ENCODE measurements around the gene RDH5.

RDH5 gene

DNA sequence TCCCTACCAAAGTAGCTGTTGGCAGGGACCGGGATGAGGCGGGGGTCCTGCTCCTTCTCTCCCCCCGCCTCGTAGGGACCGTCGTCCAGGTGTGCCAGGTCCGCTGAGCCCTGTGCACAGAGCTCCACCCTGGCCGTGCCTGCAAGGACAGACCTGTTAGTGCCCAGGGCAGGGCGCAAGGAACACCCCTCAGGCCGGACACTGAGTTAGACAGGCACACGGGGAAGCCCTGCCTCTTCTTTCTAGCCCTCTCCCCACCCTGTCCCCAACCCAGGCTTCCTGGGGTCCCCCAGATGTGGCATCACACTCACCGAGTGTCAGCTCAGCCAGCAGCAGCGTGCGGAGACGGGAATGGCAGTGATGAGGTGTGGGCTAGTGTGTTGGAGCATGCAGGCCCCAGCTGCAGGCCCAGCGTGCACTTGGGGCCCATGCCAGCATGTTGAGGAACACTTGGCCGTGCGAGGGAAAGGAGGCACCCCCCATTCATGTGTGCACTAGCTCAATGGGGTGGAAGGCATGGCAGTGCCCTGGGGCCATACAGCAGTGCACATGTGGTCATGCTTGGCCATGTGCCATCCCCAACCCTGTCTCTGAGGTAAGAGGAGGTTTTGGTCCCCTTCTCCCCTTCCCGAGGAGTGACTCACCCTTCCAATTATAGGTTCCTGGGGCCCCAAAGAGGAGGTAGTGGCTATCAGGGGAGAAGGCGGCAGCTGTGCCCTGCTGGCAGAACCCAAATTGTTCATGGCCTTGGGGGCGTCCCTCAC, 19.8 kb upstream of the RDH5 start:
- DNase-seq (ENCODE audit: insufficient read length, low spot score) (no peak), FAIRE-seq (no peak)
- no peak for TF ChIP-seq TAF1 (IDR thresholded peaks at IDR 0.05; ENCODE audit: low read depth, low read length)
- no peak for TF ChIP-seq POLR2AphosphoS5 (IDR thresholded peaks at IDR 0.05; ENCODE audit: low read depth, low read length)
- no peak for TF ChIP-seq SPI1 (IDR thresholded peaks at IDR 0.05; ENCODE audit: low read depth, low read length)
- no peak for TF ChIP-seq POU2F2 (IDR thresholded peaks at IDR 0.05; ENCODE audit: low read depth, low read length)
- TF ChIP-seq POLR2A (IDR thresholded peaks at IDR 0.05; ENCODE audit: low read depth, low read length): no peak
- TF ChIP-seq PAX5 (IDR thresholded peaks at IDR 0.05; ENCODE audit: insufficient read depth, low read length, severe bottlenecking): no peak

DNA sequence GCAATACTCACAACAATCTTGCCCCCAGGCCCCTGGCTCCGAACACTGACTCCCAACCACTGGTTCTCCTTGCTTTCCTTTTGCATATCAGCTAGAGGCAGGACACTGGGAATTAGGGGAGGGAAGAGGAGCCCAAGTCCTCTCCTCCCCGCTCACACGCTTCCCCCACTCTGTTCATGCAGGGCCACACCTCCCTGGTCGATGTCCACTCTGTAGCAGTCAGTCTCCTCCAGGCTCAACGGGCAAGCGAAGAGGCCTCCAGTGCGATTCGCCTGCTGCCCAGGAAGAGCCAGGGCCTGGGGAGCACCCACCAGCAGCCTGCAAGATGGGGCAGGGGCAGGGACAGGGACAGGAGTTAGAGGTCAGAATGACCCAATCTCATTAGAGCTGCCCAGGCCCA, 17.3 kb upstream of the RDH5 start:
- FAIRE-seq (no peak), DNase-seq (ENCODE audit: insufficient read length, low spot score) (no peak)
- TF ChIP-seq POLR2A (IDR thresholded peaks at IDR 0.05; ENCODE audit: low read depth, low read length) (no peak), SPI1 (IDR thresholded peaks at IDR 0.05; ENCODE audit: low read depth, low read length) (no peak), POLR2AphosphoS5 (IDR thresholded peaks at IDR 0.05; ENCODE audit: low read depth, low read length) (no peak), PAX5 (IDR thresholded peaks at IDR 0.05; ENCODE audit: insufficient read depth, low read length, severe bottlenecking) (no peak), TAF1 (IDR thresholded peaks at IDR 0.05; ENCODE audit: low read depth, low read length) (no peak), POU2F2 (IDR thresholded peaks at IDR 0.05; ENCODE audit: low read depth, low read length) (no peak)

DNA sequence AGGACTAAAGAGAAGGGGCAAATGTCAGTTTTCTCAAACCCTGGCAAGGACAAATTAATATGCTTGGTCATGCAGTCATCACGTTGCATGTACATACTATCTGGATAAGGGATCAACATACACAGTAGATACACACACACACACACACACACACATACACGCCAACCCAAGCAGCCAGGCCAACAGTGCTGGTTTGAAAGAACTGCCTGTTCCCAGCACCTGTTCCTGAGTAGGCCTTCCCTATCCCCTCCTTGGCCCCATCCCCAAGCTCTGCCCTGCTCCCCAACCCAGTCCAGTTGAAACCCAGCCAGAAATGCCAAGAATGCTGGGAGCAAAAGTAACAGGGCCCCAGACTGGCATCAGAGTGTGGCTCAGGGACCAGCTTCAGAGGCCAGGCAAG, 16.9 kb upstream of the RDH5 start:
- FAIRE-seq: no peak
- TF ChIP-seq SPI1 (IDR thresholded peaks at IDR 0.05; ENCODE audit: low read depth, low read length) (no peak), PAX5 (IDR thresholded peaks at IDR 0.05; ENCODE audit: insufficient read depth, low read length, severe bottlenecking) (no peak), TAF1 (IDR thresholded peaks at IDR 0.05; ENCODE audit: low read depth, low read length) (no peak), POLR2A (IDR thresholded peaks at IDR 0.05; ENCODE audit: low read depth, low read length) (no peak), POU2F2 (IDR thresholded peaks at IDR 0.05; ENCODE audit: low read depth, low read length) (no peak), POLR2AphosphoS5 (IDR thresholded peaks at IDR 0.05; ENCODE audit: low read depth, low read length) (no peak)
- DNase-seq (ENCODE audit: insufficient read length, low spot score): no peak

DNA sequence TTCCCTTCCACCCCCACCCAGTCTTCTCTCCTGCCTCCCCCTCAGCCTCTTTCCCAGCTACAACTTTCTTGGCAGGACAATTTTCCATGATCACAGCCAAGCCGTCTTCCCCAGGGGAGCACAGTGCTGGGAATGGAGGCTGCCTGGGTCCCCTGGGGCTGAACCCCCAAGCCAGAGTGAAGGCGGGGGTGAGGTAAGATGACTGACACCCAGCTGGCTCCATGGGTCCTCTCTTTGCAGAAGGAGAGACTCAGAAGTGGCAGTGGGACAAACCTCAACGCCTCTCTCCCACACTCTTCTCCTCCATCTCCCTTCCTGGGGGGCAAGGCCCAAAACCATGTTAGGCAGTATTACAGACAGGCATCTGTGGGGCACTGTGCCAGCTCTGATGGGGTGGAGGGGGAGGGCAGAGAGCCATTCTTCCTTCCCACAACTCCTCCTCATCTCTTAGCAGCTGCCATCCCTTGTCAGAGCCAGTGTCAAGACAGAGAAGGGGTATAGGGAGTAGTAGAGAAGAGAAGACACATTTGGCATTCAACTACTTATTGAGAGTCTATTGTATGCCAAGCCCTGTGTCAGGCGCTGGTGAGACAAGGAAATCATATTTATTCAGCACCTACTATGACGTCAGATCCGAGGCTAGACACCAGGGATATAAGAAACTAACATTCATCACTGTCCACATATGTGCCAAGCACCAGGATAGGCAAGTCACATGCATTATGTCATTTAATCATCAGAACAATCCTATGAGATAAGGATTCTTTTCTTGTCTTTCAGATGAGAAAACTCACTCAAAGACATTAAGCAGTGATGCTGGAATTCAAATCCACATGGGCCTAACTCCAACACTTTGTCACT, 16.1 kb upstream of the RDH5 start:
- FAIRE-seq: no peak

DNA sequence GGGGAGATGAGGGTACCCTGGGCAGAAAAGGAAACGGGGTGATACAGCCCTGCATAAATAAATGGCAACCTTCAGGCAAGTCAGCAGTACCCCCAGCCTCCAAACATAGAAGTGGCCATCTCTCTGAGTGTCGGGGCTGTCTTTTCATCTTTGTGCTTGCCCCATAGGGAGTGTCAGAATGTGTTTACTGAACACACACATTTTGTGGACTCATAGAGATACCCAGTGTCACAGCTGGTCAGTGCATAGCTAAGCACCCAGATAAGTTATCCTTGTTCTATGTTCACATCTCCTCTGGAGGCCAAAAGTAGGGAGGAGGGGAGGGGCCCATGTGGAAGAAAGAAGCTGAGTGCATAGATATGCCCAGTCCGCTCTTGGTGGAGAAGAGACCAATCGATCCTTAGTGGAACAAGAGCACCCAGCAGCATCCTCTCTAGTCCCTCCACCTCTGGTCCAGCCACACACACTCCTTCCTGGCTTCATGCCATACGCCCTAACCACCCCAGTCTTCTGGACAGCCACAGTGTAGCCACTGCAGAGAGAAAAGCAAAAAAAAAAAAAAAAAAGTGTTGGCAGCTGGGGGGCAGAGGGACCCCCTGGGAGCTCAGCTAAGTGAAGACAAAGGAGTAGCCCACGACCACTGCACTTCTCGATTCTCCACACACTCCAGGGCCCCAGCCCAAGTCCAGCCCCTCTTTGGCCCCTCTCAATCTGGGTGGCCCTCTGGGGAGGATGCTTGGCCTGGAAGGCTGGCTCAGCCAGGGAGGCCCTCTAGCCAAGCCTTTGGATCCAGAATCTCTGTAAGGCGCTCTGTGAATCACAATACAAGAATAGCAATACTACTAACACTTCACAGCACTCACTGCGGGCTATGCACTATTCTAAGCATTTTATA, 15.1 kb upstream of the RDH5 start:
- FAIRE-seq (no peak), DNase-seq (ENCODE audit: insufficient read length, low spot score) (no peak)
- no peak for TF ChIP-seq TAF1 (IDR thresholded peaks at IDR 0.05; ENCODE audit: low read depth, low read length)
- no peak for TF ChIP-seq SPI1 (IDR thresholded peaks at IDR 0.05; ENCODE audit: low read depth, low read length)
- no peak for TF ChIP-seq POLR2AphosphoS5 (IDR thresholded peaks at IDR 0.05; ENCODE audit: low read depth, low read length)
- TF ChIP-seq POLR2A (IDR thresholded peaks at IDR 0.05; ENCODE audit: low read depth, low read length): no peak
- TF ChIP-seq PAX5 (IDR thresholded peaks at IDR 0.05; ENCODE audit: insufficient read depth, low read length, severe bottlenecking): no peak
- no peak for TF ChIP-seq POU2F2 (IDR thresholded peaks at IDR 0.05; ENCODE audit: low read depth, low read length)

More for the DNA sequence above, 16.1 kb upstream of the RDH5 start:
- no peak for DNase-seq (ENCODE audit: insufficient read length, low spot score)
- no peak for TF ChIP-seq TAF1 (IDR thresholded peaks at IDR 0.05; ENCODE audit: low read depth, low read length)
- no peak for TF ChIP-seq POU2F2 (IDR thresholded peaks at IDR 0.05; ENCODE audit: low read depth, low read length)
- TF ChIP-seq POLR2AphosphoS5 (IDR thresholded peaks at IDR 0.05; ENCODE audit: low read depth, low read length): no peak
- no peak for TF ChIP-seq SPI1 (IDR thresholded peaks at IDR 0.05; ENCODE audit: low read depth, low read length)
- TF ChIP-seq PAX5 (IDR thresholded peaks at IDR 0.05; ENCODE audit: insufficient read depth, low read length, severe bottlenecking): no peak
- TF ChIP-seq POLR2A (IDR thresholded peaks at IDR 0.05; ENCODE audit: low read depth, low read length): no peak

DNA sequence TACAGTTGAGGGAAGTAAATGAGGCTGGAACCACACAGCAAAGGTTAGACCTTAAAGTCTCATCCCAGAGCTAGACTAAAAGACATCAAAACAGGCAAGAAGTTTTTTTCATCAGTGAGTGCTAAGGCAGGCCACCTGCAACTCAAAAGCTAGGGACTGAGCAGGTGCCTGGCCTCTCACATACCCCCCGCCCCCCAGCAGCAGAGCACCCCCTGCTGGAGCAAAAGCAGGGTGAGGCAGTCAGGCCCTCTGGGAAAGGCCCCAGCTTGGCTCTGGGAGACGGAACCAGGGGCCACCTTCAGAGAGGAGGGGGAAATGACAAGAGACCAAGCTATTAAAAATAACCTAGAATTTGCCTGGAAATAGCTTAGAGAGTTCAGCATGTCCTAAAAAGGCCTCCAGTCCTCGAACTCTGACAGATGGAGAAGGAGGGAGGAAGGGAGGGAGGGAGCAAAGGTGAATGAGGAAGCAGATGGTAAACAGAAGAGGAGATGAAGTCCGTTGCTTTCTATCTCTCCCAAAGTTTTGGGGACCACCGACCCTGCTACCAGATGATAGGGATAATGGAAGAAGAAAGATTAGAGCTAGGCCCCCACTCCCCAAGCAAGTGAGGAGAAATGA, 14.3 kb upstream of the RDH5 start:
- TF ChIP-seq PAX5 (IDR thresholded peaks at IDR 0.05; ENCODE audit: insufficient read depth, low read length, severe bottlenecking) (no peak), POLR2A (IDR thresholded peaks at IDR 0.05; ENCODE audit: low read depth, low read length) (no peak), SPI1 (IDR thresholded peaks at IDR 0.05; ENCODE audit: low read depth, low read length) (no peak), POLR2AphosphoS5 (IDR thresholded peaks at IDR 0.05; ENCODE audit: low read depth, low read length) (no peak)
- DNase-seq (ENCODE audit: insufficient read length, low spot score) (no peak), FAIRE-seq (no peak)

DNA sequence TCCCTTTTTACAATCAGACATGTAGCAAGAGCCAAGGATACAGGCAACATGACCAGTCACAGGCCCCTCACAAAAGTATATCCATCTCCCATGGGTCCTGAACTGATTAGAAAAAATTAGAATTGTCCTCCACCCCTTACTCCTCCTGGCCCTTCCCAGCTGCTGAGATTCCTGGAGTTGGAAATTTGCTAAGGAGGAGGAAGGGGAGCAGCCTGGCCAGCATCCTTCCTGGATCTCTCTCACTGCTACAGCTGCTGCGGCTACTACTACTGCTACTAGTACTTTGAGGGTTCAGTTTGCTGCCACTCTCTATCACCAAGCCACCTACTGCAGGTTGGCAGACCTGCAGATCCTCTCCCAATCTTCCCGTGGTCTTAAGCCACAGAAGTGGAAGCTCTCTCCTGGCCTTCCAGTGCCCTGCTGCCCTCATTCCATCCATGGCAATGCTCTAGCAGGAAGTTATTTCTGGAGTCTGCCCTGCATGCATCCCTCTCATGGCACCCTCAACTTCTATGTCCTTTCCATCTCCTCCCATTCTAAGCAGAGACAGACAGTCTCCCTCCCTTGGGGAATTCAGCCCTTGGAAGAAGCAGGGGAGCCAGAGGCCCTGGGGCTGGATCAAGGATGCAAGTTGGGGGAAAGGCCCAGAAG, 13.5 kb upstream of the RDH5 start:
- DNase-seq (ENCODE audit: insufficient read length, low spot score) (no peak), FAIRE-seq (no peak)
- TF ChIP-seq PAX5 (IDR thresholded peaks at IDR 0.05; ENCODE audit: insufficient read depth, low read length, severe bottlenecking) (no peak), TAF1 (IDR thresholded peaks at IDR 0.05; ENCODE audit: low read depth, low read length) (no peak), SPI1 (IDR thresholded peaks at IDR 0.05; ENCODE audit: low read depth, low read length) (no peak), POU2F2 (IDR thresholded peaks at IDR 0.05; ENCODE audit: low read depth, low read length) (no peak), POLR2A (IDR thresholded peaks at IDR 0.05; ENCODE audit: low read depth, low read length) (no peak), POLR2AphosphoS5 (IDR thresholded peaks at IDR 0.05; ENCODE audit: low read depth, low read length) (no peak)

DNA sequence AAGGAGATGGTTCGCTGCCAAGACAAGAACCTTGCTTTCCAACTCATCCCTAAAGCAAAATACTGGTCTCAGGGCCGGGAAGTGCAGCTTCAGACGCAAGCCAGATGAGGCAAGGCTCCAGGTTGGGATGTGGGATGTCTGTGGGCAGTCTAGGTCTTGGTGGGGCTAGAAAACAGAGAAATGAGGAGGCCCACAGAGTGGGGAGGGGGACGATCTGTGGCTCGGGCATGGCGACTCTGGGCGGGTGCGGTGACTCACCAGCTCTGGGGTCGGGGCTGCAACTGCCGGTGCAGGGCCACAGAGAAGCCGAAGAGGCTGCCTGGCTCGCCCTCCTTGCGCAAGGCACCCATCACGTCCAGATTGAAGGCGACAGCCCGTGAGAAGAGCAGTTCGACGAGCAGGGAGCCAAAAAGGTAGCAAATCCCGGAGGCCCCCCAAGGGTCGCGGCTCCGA, 12.9 kb upstream of the RDH5 start:
- no peak for DNase-seq (ENCODE audit: insufficient read length, low spot score)
- no peak for FAIRE-seq
- TF ChIP-seq PAX5 (IDR thresholded peaks at IDR 0.05; ENCODE audit: insufficient read depth, low read length, severe bottlenecking) (no peak), SPI1 (IDR thresholded peaks at IDR 0.05; ENCODE audit: low read depth, low read length) (no peak), POLR2A (IDR thresholded peaks at IDR 0.05; ENCODE audit: low read depth, low read length) (no peak)
